ENCODE measurements around the gene VSTM2L. TPM values are rescaled to one million over a fixed set of nuclear protein-coding genes. Genes with fewer than 3 reads are reported as not detected.

Gene VSTM2L
- total RNA-seq, 1 donor from 2014 or later = 0.46 TPM

DNA sequence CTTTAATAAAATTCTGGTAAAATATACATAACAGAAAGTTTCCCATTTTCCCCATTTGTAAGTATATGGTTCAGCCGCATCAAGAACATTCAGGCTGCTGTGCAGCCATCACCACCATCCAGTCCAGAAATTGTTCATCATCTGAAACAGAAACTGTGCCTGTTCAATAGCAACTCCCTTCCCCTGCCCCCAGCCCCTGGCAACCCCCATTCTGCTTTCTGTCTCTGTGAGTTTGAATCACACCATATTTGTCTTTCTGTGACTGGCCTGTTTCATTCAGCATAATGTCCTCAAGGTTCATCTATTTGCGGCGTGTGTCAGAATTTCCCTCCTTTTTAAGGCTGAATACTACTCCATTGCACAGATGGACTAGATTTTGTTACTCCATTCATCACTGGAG lies 19.1 kb downstream of the VSTM2L start:
- Histone ChIP-seq H3K27me3 (ENCODE audit: control insufficient read depth, insufficient read depth, low read length) (peaks cover 26% of the 10 kb centered on the region), H3K4me3 (ENCODE audit: low read depth, low read length) (no peak overlapping the region), H3K36me3 (ENCODE audit: control insufficient read depth, insufficient read depth, low read length) (no peaks in the 10 kb centered on the region)
- TF ChIP-seq, protein P1, sequence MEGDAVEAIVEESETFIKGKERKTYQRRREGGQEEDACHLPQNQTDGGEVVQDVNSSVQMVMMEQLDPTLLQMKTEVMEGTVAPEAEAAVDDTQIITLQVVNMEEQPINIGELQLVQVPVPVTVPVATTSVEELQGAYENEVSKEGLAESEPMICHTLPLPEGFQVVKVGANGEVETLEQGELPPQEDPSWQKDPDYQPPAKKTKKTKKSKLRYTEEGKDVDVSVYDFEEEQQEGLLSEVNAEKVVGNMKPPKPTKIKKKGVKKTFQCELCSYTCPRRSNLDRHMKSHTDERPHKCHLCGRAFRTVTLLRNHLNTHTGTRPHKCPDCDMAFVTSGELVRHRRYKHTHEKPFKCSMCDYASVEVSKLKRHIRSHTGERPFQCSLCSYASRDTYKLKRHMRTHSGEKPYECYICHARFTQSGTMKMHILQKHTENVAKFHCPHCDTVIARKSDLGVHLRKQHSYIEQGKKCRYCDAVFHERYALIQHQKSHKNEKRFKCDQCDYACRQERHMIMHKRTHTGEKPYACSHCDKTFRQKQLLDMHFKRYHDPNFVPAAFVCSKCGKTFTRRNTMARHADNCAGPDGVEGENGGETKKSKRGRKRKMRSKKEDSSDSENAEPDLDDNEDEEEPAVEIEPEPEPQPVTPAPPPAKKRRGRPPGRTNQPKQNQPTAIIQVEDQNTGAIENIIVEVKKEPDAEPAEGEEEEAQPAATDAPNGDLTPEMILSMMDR (IDR thresholded peaks at IDR 0.05; ENCODE audit: insufficient read depth, low read length, poor library complexity, severe bottlenecking) = no peak
- no peak for DNase-seq (ENCODE audit: low read depth)

DNA sequence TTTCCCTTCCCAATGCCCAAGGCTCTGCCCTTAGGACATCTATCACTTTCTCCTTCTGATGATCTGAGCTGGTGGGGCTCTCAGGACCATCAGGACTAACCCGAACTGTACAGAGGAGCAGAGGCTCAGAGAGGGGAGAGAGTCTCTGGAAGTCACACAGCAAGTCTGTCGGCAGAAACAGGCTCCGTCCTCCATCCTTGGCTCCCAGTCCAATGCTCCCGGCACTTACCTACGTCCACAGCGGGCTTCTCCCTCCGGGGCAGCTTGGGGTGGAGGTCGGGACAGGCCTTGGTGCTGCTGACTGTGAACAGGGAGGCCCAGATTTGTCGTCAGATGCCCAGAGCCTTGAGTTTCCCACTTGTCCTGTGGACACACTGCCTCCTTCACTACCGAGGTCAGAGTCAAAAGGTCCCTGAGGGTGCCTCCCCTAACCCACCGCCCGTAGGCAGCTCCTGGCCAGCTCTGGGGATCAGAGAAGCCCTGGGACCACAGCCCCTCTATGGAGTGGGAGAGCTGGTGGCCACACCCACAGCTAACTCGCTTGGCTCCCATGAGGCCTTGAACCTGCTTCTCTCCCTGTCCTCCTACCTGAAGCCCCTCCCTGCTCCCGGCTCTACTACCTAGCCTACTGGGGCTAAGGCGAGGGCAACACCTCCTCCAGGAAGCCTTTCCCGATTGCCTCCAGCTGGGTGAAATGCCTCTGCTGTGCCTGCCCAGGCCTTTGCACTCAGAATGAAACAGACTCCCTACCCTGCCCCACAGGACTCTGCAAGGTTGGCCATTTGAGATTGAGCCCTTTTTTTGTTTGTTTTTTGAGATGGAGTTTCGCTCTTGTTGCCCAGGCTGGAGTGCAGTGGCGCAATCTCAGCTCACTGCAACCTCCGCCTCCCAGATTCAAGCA lies 22.6 kb downstream of the VSTM2L start:
- Histone ChIP-seq H3K4me3 (ENCODE audit: low read depth, low read length) (no peak overlapping the region), H3K27me3 (ENCODE audit: control insufficient read depth, insufficient read depth, low read length) (peaks cover 12% of the 10 kb centered on the region), H3K36me3 (ENCODE audit: control insufficient read depth, insufficient read depth, low read length) (no peaks in the 10 kb centered on the region)
- DNase-seq (ENCODE audit: low read depth) = no peak
- TF ChIP-seq, protein P1 (IDR thresholded peaks at IDR 0.05; ENCODE audit: insufficient read depth, low read length, poor library complexity, severe bottlenecking) = no peak

GRCh38 chr20:37926612-37927011 lies 23.7 kb downstream of the VSTM2L start:
- TF ChIP-seq, protein P1 (IDR thresholded peaks at IDR 0.05; ENCODE audit: insufficient read depth, low read length, poor library complexity, severe bottlenecking) = no peak
- Histone ChIP-seq H3K36me3 (ENCODE audit: control insufficient read depth, insufficient read depth, low read length) (no peaks in the 10 kb centered on the region), H3K4me3 (ENCODE audit: low read depth, low read length) (no peak overlapping the region), H3K27me3 (ENCODE audit: control insufficient read depth, insufficient read depth, low read length) (peaks cover 12% of the 10 kb centered on the region)
- no peak for DNase-seq (ENCODE audit: low read depth)

DNA sequence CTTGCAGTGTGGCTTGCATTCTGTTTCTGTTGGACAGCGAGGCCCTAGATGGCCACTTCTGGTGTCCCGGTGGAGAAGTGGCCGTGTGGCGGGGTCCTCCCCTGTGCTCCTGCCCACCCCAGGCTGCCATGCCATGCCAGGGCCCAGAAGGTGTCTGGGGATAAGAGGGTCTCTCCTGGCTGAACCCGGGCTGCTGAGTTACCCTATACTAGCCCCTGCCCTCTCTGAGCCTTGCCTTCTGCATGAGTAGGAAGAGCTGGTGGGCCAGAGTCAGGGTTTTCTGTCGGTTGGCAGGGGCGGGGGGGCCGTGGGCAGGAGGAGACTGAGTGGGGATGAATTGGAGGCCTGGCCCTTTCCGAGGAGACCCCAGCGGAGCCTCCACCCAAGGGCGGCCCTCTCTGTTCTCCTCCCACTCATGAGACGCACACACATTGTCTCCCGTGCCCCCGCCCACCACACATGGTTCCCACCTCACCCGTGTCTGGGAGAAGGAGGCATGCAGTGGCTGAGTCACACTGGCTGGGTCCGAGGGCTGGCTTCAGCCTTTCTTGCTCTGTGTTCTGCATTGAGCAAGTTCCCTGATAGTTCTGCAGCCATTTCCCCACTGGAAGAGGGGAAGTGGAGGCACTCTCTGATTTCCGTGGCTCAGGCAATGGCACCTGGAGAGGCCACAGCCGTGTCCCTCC lies 24.6 kb downstream of the VSTM2L start:
- no peak overlapping the region for H3K4me3 ChIP-seq (ENCODE audit: low read depth, low read length)
- TF ChIP-seq, protein P1 (IDR thresholded peaks at IDR 0.05; ENCODE audit: insufficient read depth, low read length, poor library complexity, severe bottlenecking) = no peak
- no peaks in the 10 kb centered on the region for H3K36me3 ChIP-seq (ENCODE audit: control insufficient read depth, insufficient read depth, low read length)
- DNase-seq (ENCODE audit: low read depth) = no peak
- H3K27me3 ChIP-seq (ENCODE audit: control insufficient read depth, insufficient read depth, low read length) = peaks cover 18% of the 10 kb centered on the region

GRCh38 chr20:37928996-37929682 lies 26.2 kb downstream of the VSTM2L start:
- no peak overlapping the region for H3K4me3 ChIP-seq (ENCODE audit: low read depth, low read length)
- H3K36me3 ChIP-seq (ENCODE audit: control insufficient read depth, insufficient read depth, low read length) = no peaks in the 10 kb centered on the region
- DNase-seq (ENCODE audit: low read depth) = no peak
- H3K27me3 ChIP-seq (ENCODE audit: control insufficient read depth, insufficient read depth, low read length) = peaks cover 18% of the 10 kb centered on the region
- TF ChIP-seq, protein P1 (IDR thresholded peaks at IDR 0.05; ENCODE audit: insufficient read depth, low read length, poor library complexity, severe bottlenecking) = no peak
